NCI-H510A treated with DMSO at 0.1 percent for 48 hours (cell line): Measurements from ENCODE around the gene THAP9.
"Not testable (repeated sequence)": the region's sequence is repeated elsewhere in the genome, so short reads cannot be mapped to it uniquely, and the experiment has no call there.

Source experiments
- DNase-seq: peaks from one replicate; lab custom pipeline; 2025; lab: John Stamatoyannopoulos, UW

THAP9 gene

GRCh38 chr4:82900411-82901182 is at the start of gene THAP9:
Gene THAP9 (plus strand): TSS chr4:82900735. CDS start chr4:82900803, 68 bp downstream.
- peak; percentile 89 for DNase-seq

GRCh38 chr4:82851318-82851717 is 49.2 kb upstream of the THAP9 start:
- no peak for DNase-seq

GRCh38 chr4:82851885-82852750 is 48.4 kb upstream of the THAP9 start:
- DNase-seq: peak; percentile 17

- no peak for DNase-seq
These were observed 47.7 kb upstream of the THAP9 start for GRCh38 chr4:82852751-82853285.

- DNase-seq: not testable (repeated sequence)
These were observed 40.0 kb upstream of the THAP9 start for GRCh38 chr4:82860487-82860886.

GRCh38 chr4:82861529-82861928 is 39.0 kb upstream of the THAP9 start:
- DNase-seq: no peak

GRCh38 chr4:82864336-82864979 is 36.1 kb upstream of the THAP9 start:
- no peak for DNase-seq

GRCh38 chr4:82865592-82865991 is 34.9 kb upstream of the THAP9 start:
- DNase-seq: no peak

- DNase-seq: not testable (repeated sequence)
These were observed 34.5 kb upstream of the THAP9 start for GRCh38 chr4:82866033-82866432.

- no peak for DNase-seq
These were observed 33.7 kb upstream of the THAP9 start for GRCh38 chr4:82866706-82867385.

GRCh38 chr4:82868572-82868971 is 32.0 kb upstream of the THAP9 start:
- no peak for DNase-seq

- DNase-seq: no peak
These were observed 15.1 kb upstream of the THAP9 start for GRCh38 chr4:82885410-82885809.

- no peak for DNase-seq
These were observed 14.2 kb upstream of the THAP9 start for GRCh38 chr4:82886147-82886942.

GRCh38 chr4:82889287-82889686 is 11.2 kb upstream of the THAP9 start:
- no peak for DNase-seq

- no peak for DNase-seq
These were observed 10.0 kb upstream of the THAP9 start for GRCh38 chr4:82890528-82890900.

- DNase-seq: peak; percentile 93
These were observed 9.4 kb upstream of the THAP9 start, which contains the start of gene SEC31A for GRCh38 chr4:82890901-82891706. Gene SEC31A (minus strand): TSS chr4:82891153. CDS start chr4:82881936, 9,217 bp downstream.

GRCh38 chr4:82891707-82892466 is 8.6 kb upstream of the THAP9 start:
- DNase-seq: peak; percentile 64

- DNase-seq: no peak
These were observed 8.1 kb upstream of the THAP9 start for GRCh38 chr4:82892467-82892802.

GRCh38 chr4:82893942-82894341 is 6.6 kb upstream of the THAP9 start:
- DNase-seq: no peak
